Activated CD8-positive, alpha-beta memory T cell treated with anti-CD3 and anti-CD28 coated beads, Interleukin-2, amount 50 U/mL, for 48 hours (primary cell): Measurements from ENCODE around the gene IFT27.
"Not testable (repeated sequence)": the region's sequence is repeated elsewhere in the genome, so short reads cannot be mapped to it uniquely, and the experiment has no call there.

ENCODE experiments used
- DNase-seq: peaks from one replicate; pipeline ENCODE4 v3.0.0-alpha.2; 2020

The IFT27 gene

DNA sequence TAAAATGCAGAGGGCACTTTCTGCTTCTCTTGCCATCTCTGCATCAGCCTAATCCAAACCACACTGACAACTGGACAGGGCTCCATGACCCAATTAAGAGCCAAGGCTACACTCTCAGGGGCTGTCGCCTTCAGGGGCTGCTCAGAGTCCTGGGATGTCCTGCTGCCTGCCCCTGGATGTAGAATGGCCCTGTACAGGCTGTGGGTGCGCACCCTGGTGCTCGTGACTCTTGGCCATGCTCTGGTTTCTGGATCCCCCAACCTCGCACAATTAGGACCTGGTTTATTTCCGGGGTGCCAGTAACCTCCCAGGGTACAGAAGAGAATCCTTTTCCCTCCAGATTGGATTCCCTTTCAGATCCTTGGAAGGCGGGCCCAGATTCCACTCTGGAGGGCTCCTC is 11.3 kb downstream of the IFT27 start:
- no peak for DNase-seq

DNA sequence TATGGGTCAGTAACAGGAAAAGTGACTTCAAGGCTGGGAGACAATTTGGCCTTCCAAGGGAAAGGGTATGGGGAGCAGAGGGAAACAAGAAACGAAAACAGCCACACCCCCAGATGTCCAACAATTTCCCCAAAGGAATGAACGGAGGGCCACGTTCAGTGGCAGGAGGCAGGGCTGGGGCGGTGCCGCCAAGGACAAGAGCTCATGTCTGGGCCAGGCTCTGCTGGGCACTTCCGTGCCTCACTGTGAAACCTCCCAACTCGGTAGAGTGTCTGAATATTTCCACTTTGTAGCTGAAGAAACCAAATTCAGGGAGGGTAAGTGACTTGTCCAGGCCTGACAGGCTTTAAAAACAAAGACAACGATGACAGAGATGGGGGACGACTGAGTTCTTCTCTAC is 11.9 kb downstream of the IFT27 start:
- DNase-seq: no peak

DNA sequence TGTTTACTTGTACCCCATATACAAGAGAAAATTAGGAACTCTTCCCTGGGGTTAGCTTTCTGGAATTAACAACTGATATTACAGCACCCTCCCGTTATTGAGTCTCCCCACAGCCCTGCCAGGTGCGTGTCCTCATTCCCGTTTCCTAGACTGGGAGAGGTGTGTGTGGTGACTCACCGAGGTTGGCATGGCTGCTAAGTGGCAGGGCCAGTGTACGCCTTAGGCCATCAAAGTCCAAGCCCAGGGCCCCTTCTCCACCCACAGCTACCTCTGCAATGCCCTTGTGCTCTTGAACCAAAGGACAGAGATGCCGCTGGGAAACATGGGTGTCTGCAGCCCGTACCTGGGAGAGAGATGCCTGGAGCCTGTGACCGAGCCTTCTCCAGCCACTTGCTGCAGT is 12.3 kb downstream of the IFT27 start:
- DNase-seq: no peak

DNA sequence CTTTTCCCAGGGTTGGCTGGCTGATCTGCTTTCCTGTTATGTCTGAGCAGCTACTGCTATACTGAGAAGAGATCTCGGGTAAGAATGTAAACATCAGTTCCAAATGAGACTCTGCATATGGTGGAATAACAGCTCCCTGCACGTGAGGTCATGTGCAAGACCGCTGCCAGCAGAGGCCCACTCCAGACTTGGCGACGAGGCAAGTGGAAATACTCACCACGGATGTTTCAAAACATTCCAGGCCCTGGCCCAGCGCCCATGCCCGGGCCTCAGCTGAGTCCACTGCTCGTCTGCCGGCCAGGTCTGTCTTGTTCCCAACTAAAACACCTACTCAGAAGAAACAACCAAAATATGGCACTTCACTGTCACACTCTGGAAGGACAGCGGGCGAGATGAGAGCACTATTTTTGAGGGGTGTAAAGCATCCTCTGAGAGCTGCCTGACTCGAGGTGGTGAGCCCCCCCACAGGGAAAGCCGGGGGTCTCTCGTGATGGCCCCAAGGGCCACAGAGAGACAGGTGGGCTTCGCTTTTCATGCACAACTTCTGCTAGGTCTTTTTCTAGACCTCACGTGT is 13.1 kb downstream of the IFT27 start:
- DNase-seq: no peak

DNA sequence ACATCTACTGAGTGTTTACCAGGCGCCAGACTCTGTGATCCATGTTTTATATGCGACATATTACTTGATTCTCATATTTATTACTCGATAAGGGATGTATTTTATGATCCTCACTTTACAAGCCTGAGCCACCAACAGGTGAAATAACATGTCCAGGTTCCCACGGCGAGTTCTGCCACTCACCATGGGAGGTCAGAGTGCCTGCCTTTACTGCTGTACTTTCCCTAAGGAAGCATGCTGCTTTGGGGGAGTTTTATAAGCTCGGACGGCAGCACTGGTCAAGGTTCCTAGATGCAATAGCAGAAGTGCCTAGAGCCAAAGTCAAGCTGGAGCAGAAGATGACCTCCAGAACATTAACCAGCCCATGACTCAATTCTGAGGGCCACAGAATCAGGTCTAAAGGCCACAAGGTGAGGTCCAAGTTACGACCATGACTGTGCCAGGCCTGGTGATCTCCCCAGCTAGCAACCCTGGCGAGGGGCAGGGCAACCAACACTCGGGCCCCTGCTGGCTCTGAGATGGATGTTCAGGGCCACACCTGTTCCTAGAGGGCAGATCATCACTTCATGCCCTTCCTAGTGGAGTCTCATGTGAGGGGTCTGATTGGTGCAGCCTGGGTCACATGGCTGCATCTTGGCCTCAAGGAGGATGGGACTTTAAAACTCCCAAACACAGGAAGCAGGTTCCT is 14.2 kb downstream of the IFT27 start:
- DNase-seq: no peak

DNA sequence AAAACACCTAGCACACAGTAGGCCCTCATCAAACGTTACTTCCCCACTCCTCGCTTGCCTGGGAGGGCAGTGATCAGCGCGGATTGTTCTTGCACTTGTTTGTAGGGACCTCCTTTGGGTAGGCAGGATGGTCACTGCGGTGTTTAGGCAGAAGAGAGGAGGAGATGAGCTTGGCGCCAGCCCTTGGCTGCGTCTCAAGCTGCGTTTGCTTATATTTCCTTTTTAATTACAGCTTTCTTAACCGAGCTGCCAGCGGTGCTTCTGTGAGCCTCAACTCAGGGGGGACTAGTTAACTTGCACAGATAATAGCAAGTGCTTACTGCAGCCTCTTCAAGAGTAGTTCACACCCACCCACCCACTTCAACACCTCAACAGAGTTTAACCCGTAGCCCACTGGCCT is 15.1 kb downstream of the IFT27 start:
- DNase-seq: no peak

DNA sequence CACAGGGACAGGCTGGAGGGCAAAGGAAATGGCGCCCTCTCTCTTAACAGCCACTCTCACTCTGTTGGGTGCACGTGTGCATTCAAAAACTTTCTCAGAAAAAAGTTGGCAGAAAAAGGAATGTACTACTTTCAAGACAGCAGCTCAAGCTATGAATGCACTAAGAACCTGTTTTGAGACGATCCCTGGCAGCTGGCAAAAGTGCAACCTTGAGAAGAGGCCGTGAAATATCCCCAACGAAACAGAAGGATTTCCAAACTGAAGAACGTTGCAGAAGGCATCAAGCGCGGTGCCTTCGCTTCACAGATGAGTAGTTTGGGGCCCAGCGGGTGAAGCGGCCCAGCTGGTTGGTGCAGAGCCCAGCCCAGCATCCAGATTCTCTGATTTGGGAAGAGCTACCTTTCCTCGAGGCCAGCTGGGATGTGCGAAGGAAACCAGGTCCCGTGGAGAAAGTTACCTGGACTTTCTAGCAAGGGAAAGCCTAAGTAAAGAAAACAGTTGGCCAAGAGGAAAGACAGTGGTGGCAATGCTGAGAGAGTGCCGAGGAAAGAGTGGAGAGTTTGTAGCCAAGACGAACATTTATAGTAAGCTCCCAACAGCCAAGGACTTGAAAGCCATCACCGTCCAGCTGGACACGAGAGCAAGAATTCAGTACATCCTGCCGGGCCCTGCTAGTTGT is 16.3 kb downstream of the IFT27 start:
- DNase-seq: no peak

DNA sequence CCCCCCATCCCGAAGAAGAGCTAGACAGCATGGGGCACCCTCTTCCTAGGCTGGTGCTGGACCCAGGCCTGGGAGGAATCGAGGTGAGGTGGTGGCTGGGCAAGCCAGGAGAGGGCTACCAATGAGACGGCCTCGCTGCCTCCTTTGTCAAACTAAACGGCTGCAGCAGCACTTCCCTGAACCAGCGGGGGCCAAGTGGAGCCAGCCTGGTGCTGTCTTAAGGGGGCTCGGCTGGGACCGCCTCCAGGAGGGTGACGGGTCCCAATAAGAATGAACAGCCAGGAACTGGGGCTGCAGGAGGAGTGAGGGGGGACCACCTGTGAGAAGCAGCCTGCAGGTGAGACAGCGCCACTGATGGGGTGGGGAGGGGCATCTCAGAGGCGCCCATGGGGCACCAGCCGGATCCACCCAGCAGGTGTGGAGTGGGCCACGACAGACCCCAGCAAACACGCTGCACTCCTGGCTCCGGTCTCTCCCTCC is 17.1 kb downstream of the IFT27 start:
- DNase-seq: no peak

DNA sequence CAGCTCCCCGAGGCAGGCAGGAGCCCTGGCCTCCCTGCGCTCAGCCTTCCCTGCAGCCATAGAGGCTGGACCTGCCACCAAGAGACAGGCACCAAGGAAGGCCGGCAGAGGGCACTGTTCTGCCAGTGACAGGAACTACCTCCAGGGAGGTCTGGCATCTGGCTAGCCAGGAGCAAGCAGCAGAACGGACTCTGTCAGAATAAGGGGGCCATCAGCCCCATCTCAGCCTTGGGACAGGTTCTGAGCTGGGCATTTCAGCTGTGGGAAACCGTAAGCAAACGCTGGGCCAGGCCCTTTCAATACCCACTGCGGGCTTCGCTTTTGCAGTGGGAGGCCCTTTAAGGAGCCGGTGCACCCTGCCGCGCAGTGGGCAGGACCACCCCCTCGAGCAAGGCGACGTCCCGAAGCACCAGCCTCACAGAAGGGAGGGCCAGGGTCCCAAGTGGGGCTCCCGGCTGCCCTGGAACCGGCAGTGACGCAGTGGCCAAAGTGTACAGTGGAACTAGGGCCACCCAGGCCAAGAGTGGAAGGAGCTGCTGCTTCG is 18.2 kb downstream of the IFT27 start:
- peak; percentile 88 for DNase-seq

DNA sequence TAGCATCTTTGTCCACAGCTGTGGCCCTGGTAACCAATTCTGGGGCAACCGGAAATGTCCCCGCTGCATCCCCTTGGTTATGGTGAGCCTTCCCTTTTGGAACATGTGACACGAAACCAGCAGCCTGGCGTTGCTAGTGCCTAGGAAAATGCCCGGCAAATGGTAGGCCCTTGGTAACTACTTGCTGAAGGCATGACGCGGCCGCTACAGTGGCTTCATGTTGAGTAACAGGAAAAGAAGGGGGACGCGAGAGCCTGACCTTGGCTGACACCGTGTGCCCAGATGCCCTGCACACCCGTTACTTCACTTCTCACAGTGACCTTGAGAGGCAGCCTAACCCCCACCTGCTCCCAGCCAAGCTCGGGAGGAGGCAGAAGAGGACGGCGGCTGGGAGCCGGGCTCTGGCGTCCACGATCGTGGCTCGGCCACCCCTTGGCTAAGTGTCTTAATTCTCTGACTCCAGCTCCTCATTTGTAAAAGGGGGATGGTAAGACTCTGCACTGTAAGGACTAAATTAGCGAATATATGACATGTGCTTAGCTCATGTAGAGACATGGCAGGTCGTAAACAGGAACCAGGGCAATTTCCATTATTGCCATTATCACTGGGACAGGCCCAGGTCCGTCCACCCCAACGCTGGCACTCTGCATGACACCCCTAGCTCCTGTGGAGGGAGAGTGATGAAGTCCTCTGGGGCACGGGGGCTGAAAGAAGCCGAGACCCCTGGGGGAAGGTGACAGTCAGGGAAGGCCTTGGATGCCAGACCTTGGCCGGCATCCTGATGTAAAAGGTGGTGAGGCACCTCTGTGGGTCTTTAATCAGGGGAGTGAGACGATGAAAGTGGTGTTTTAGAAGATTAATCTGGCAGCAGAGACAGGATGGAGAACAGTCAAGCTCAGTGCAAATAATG is 18.9 kb downstream of the IFT27 start:
- DNase-seq: no peak

DNA sequence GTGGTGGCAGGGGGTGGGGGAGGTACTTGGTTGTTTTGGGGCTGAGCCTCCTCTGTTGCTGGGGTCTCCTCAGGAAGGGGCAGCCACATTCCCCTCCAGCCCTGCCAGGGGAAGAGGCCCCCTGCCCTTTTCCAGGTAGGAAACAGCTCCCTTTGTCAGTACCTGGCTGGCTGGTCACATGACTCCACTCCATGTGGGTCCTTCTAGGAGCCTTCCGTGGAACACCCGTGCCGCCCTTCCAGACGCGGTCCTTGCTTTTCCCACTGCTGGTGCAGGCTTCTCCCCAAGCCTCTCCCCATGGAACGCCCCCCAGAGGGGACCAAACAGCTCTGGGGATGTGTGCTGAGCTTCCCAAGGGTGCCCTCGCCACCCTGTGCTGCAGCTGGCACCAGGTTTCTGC is 19.9 kb downstream of the IFT27 start:
- no peak for DNase-seq

DNA sequence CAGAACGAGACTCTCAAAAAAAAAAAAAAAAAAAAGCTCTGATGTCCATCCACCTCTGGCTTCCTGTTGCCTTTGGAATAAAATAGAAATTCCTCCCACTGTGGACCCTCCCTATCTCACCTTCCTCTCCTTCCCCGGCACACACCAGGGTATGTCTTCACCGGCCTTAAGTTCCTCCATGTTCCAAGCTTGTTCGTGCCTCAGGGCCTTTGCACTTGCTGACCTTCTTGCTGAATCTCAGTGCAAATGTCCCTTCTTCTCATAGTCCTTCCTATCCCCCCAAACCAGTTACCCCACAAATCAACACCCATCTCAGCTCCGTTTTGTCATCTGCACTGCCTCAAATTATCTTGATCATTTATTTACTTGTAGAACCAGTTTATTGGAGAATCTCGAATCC is 20.6 kb downstream of the IFT27 start:
- DNase-seq: no peak

DNA sequence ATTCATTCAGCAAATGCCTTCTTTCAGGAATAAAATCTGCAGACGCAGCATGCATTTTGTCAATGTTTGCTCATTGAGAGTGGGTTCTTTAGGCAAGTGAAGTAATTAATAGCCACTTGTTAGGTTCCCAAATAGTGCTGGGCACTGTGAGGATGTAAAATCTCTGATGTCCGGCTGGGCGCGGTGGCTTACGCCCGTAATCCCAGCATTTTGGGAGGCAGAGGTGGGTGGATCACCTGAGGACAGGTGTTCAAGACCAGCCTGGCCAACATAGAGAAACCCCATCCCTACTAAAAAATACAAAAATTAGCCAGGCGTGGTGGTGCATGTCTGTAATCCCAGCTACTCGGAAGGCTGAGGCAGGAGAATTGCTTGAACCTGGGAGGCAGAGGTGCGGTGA is 21.0 kb downstream of the IFT27 start:
- DNase-seq: not testable (repeated sequence)

DNA sequence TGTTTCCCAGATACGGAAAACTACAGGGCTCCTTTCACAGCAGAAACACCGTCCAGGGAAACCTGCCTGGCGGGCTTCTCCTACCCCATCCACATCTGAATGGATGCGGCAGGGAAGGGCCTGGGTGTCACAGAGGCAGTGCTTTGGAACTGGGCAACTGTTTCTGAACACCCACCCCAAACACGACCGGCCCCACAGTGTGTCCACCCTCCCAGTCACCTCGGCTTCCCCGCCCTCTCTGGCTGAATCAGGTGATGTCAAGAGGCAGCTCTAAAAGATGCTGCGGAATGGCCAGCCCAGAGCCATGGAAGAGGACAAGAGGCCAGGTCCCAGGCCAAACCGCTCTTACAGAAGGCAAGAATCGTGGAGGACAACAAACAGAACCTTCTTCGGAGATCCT is 22.0 kb downstream of the IFT27 start:
- no peak for DNase-seq

DNA sequence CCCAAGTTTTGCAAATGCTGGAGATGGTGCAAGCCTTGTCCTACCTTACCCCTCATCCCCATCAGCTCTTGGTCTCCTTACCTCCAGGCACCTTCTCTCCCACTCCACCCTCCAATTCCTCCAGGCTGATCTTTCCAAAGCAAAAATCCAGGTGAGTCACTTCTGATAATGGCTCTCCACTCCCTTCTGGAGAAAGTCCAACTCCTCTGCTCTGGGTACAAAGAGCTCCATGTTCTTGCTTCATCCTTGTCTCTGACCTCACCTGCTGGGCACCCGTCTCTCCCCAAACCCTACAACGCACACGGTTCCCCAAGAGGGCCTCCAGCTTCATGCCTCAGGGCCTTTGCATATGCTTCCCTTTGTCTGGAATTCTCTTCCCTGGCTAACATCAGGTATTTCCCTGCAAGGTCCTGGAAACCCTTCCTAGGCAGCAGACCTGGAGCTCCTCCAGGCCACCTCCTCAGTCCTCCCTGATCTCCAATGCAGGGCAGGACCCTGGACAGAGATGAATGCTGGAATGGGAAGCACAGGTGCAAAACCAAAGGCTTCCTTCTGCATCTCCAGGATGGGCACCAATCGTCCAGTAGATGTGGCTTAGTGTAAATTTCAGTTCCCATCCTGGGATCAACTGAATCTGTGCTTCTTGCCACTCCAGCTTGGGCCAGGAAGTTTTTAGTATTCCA is 22.7 kb downstream of the IFT27 start:
- no peak for DNase-seq

DNA sequence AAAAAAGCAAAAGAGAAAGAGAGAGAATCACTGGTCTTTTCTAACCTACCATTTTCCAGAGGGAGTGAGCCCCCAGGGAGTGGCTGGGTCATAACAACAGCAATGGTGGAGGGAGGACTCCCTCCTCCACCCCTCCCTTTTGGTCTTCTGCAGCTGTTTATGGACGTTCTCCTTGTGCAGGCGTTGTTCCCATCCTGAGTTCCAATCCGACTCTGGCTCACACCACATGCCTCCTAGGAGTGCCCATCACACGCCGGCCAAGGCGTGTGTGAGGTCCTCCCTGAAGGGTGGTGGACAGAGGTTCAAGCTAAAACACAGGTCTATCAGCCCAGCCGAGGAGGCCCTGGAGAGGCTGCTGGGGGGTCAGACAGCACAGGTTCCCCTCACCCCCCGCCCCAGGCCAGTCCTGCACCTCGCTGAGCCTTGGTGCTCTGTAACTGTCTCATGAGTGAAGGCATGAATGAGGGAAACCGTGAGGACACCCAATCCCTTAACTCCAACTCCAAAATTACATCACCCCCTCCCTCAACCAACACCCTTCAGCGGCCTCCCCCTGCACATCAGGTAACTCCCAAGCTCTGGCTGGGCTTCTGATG is 29.4 kb downstream of the IFT27 start:
- no peak for DNase-seq

DNA sequence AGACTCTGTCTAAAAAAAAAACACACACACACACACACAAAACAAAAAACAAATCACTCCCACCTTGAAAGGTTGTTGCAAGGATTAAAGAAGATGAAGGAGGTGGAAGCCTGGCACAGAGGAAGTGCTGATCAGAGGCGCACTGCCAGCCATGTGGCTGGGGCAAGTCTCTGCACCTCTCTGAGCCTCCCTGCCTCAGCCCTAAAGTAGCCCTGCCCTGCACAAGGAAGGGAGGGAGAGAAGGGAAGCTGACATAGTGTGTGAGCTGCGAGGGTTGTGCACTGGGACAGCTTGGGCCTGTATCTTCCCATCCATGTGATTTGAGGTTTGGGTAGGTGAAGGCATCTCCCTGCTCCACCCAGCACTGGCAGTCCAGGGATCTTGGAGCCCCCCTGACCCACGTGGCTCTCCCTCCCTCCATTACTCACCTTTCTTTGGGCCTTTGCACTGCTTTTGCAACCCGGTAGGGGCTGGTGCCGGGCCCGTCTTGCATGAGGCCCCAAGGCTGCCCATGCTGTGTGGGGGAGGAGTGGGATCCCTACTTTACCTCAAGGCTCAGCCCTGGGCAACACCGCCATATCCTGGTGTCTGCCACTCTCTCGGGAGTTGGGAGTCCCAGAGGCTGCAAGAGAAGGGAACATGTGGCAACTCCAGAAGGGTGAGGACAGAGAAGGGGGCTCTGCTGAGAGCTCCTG is 30.5 kb downstream of the IFT27 start:
- no peak for DNase-seq

DNA sequence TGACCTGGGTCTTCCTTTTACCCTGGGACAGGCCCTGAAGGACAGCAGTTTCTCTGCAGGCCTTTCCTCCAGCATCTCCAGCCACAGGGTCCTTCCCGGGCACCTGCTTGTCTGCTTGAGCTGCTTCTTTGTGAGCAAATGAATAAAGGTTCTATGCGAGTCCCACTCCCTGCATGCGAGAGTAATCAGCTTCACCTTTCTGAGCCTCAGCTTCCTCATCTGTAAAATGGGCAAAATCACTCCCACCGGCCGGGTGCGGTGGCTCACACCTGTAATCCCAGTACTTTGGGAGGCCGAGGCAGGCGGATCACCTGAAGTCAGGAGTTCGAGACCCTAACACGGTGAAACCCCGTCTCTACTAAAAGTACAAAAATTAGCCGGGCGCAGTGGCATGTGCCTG is 31.1 kb downstream of the IFT27 start:
- no peak for DNase-seq

DNA sequence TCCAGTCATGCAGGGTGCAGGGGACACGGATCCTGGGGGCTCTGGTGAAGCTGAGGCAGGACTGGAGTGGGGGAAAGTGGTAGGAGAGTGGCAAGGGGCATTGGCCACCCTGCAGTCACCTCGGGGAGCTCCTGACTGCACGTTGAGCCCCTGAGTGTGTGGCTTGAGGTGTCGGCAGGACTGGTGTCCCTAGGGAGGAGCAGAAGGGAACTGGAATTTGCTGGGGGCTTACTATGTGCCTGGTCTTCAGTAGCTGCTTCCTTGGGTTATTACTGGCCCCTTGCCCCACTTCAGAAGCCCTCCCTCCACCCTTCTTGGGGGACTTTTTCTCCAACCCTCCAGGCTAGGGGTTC is 31.5 kb downstream of the IFT27 start:
- no peak for DNase-seq

DNA sequence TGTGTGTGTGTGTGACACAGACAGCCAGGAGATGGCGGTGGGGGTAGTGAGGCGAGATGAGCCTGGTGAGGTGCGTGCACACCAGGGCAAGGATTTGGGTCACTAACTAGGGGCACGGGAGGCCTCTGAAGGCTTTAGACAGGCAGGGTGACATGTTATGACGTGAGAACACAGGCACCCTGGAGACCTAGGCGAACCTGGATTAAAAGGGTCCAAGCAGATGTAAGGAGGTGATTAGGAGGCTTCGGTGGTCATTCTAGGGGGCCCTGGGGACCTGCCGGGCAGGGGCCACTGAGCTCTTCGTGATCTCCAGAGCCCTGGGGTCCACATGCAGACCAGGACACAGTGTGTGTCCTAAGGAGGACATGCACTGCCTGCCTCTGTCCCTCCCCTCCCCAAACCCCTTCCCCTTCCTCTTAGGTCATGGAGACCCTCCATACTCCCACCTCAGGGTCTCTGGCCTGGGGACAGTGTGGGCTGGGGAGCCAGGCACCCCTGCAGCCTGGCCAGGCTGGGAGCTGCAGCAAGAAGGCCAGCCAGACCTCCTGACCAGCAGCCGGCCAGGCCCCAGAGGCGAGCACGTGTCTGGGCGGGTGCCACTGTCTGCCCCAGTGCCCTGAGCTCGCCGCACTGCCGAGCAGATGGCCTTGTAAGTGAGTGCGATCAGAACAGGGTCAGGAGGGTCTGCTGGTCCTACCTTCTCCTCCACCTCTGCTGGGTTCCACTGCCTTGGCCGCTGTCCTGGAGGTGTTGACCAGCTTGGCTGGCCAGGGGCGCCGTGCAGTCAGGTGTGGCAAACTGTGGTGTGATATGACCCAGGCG is 32.1 kb downstream of the IFT27 start:
- no peak for DNase-seq

DNA sequence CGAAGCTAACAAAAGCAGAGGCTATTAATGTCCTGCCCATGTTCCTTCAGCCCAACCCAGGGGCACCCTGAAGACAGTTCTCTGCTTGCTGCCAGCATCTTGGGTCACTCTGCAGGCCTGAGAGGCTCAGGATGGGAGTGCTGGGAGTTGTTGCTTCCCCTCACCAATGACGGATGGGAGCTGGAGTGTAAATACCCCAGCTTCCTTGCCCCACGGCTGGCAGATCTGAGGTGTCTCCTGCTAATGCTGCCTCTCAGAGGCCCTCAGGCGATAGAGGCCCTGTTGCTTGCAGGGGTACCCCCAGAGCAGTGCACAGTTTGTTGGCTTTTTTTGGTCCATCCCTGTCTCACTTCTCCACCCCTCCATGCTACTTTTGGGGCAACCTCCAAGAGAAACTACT is 32.9 kb downstream of the IFT27 start:
- no peak for DNase-seq
